Mucosa of descending colon (tissue), 3 donors: Measurements from ENCODE around the gene ERC2. TPM values are rescaled to one million over a fixed set of nuclear protein-coding genes. Genes with fewer than 3 reads are reported as not detected.

Source experiments
- ATAC-seq: fragments of 200-7000 bp; cut with Tn5 transposase; one replicate; pipeline ENCODE4 v1.9.1; 2020; ENCODE audit warnings: mild to moderate bottlenecking, moderate library complexity
- DNase-seq, 3 donors: peaks; one replicate each; pipeline ENCODE4 v3.0.0-alpha.2; 2020
- H3K36me3 ChIP-seq: fragments of 200-600 bp; one replicate; pipeline ENCODE4 v1.8.0; 2021; ENCODE audit warnings: low read depth, mild to moderate bottlenecking
- H3K4me1 ChIP-seq: fragments of 200-600 bp; one replicate; pipeline ENCODE4 v1.8.0; 2021; ENCODE audit warnings: low read depth, mild to moderate bottlenecking
- H3K4me3 ChIP-seq: fragments of 200-600 bp; one replicate; pipeline ENCODE4 v1.8.0; 2021; ENCODE audit warnings: mild to moderate bottlenecking
- H3K9me3 ChIP-seq: fragments of 200-600 bp; one replicate; pipeline ENCODE4 v1.8.0; 2021; ENCODE audit warnings: mild to moderate bottlenecking
- CTCF ChIP-seq: fragments of 200-600 bp; IDR thresholded peaks from one replicate; pipeline ENCODE4 v1.8.0; 2022; ENCODE audit warnings: antibody characterized with exemption, mild to moderate bottlenecking
- intact Hi-C, 2 donors: fragments of 100-400 bp; cut with DNase I in 1 of 2; cut with micrococcal nuclease in 1 of 2; formaldehyde crosslinking; loops; one replicate each; pipeline versions ENCODE4 v1.11.0 to v1.11.1; 2022; cut with DNase I, micrococcal nuclease
- total RNA-seq, 3 donors: library from RNA; stranded (reverse); fragmentation: NEBNext Ultra II Directional in 2 of 3; extraction: Animal tissue kit (Norgen Biotek cat#: 25700) in 2 of 3; gene quantifications; one replicate each; pipeline versions ENCODE4 v1.2.1 to v1.2.4, GENCODE V29; 2021 to 2023
- donor health status: DM: no; HTN: no; CAD: no; lungs with moderate emphysema.
- donor health status: DM: no; HTN: no; CAD: no.
- donor health status: DM: no; HTN: yes; CAD: no.

The ERC2 gene
- total RNA-seq, 3 donors from 2014 or later = 0.06 to 1.8 (median 0.43) TPM

GRCh38 chr3:55538158-55538557 is 930.1 kb downstream of the ERC2 start:
- intact Hi-C loops = no loop called here
- no peak for ATAC-seq
- TF ChIP-seq CTCF = no peak

GRCh38 chr3:55537563-55537962 is 930.7 kb downstream of the ERC2 start:
- Histone ChIP-seq H3K4me3 (no peak overlapping the region), H3K36me3 (no peaks in the 10 kb centered on the region), H3K4me1 (no peaks in the 10 kb centered on the region), H3K9me3 (no peaks in the 10 kb centered on the region)
- DNase-seq (no peak), ATAC-seq (no peak)
- TF ChIP-seq CTCF = no peak
- intact Hi-C loops = no loop called here

More at GRCh38 chr3:55538158-55538557, 930.1 kb downstream of the ERC2 start:
- no peak overlapping the region for H3K4me3 ChIP-seq
- no peaks in the 10 kb centered on the region for H3K4me1 ChIP-seq
- no peaks in the 10 kb centered on the region for H3K9me3 ChIP-seq
- DNase-seq = no peak
- H3K36me3 ChIP-seq = no peaks in the 10 kb centered on the region

GRCh38 chr3:55537129-55537528 is 931.1 kb downstream of the ERC2 start:
- ATAC-seq (no peak), DNase-seq (no peak)
- no peaks in the 10 kb centered on the region for H3K36me3 ChIP-seq
- no peaks in the 10 kb centered on the region for H3K4me1 ChIP-seq
- no peaks in the 10 kb centered on the region for H3K9me3 ChIP-seq
- TF ChIP-seq CTCF = no peak
- intact Hi-C loops = no loop called here
- H3K4me3 ChIP-seq = no peak overlapping the region

- ATAC-seq (no peak), DNase-seq (no peak)
- no peaks in the 10 kb centered on the region for H3K36me3 ChIP-seq
- no peaks in the 10 kb centered on the region for H3K9me3 ChIP-seq
- intact Hi-C loops = no loop called here
- H3K4me1 ChIP-seq = no peaks in the 10 kb centered on the region
- H3K4me3 ChIP-seq = no peak overlapping the region
- TF ChIP-seq CTCF = no peak
Observed at GRCh38 chr3:55534876-55535275, 933.4 kb downstream of the ERC2 start.

GRCh38 chr3:55532806-55533205 is 935.5 kb downstream of the ERC2 start:
- intact Hi-C loops = no loop called here
- DNase-seq (no peak), ATAC-seq (no peak)
- TF ChIP-seq CTCF = no peak
- Histone ChIP-seq H3K4me1 (no peaks in the 10 kb centered on the region), H3K9me3 (no peaks in the 10 kb centered on the region), H3K36me3 (no peaks in the 10 kb centered on the region), H3K4me3 (no peak overlapping the region)

- DNase-seq (no peak), ATAC-seq (no peak)
- TF ChIP-seq CTCF = no peak
- no peak overlapping the region for H3K4me3 ChIP-seq
- H3K36me3 ChIP-seq = no peaks in the 10 kb centered on the region
- no peaks in the 10 kb centered on the region for H3K9me3 ChIP-seq
- intact Hi-C loops = no loop called here
- no peaks in the 10 kb centered on the region for H3K4me1 ChIP-seq
Observed at GRCh38 chr3:55531321-55531720, 936.9 kb downstream of the ERC2 start.
